Endothelial cell of umbilical vein (primary cell): ENCODE results near the gene ANKRD28.

ENCODE experiments used
- EZH2 ChIP-seq: IDR thresholded peaks from 2 replicates; pipeline ENCODE4 v1.6.1; 2012; ENCODE audit warnings: borderline replicate concordance, low read depth, mild to moderate bottlenecking, moderate library complexity, low read length, inconsistent platforms; ENCODE audit not compliant: severe bottlenecking
- GATA2 ChIP-seq: IDR thresholded peaks from 2 replicates; pipeline ENCODE4 v1.7.0; 2011; ENCODE audit warnings: low read depth, mild to moderate bottlenecking, moderate library complexity, mixed read lengths, low read length; ENCODE audit not compliant: insufficient read length, insufficient read depth
- POLR2A ChIP-seq: IDR thresholded peaks from 2 replicates; pipeline ENCODE4 v1.6.1; 2012; ENCODE audit warnings: low read depth, mild to moderate bottlenecking, control low read depth, low read length
- TF ChIP-seq, protein P1 (sequence below), 2 donors: IDR thresholded peaks; 1 replicate in 1 of 2; 2 replicates in 1 of 2; pipeline ENCODE4 v1.5.1; 2011; ENCODE audit warnings: low read length in 2 of 2, mild to moderate bottlenecking in 2 of 2, moderate library complexity in 2 of 2, control low read depth in 1 of 2, inconsistent platforms in 1 of 2, low read depth in 1 of 2; ENCODE audit not compliant: insufficient read depth in 1 of 2; ENCODE audit errors: extremely low read depth in 1 of 2

DNA sequence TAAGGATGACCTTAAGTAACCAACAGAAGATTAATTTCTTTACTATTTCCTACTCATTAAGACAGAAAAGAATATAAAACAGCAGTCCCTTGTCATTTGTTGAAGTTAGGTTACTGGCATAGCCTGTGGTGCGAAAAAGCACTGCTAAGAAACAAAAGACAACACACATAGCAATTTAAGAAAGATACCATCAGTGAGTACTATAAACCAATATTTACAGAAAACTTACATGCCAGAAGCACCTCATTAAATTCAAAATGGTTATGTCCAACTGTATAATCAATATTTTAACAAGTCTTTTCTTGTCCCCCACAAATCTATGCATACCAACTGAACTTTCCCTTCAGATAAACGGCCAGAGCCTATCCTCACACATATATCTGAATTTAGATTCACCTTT, 42.0 kb downstream of the ANKRD28 start:
- TF ChIP-seq POLR2A (no peak), GATA2 (no peak), EZH2 (no peak)
- TF ChIP-seq, protein P1, sequence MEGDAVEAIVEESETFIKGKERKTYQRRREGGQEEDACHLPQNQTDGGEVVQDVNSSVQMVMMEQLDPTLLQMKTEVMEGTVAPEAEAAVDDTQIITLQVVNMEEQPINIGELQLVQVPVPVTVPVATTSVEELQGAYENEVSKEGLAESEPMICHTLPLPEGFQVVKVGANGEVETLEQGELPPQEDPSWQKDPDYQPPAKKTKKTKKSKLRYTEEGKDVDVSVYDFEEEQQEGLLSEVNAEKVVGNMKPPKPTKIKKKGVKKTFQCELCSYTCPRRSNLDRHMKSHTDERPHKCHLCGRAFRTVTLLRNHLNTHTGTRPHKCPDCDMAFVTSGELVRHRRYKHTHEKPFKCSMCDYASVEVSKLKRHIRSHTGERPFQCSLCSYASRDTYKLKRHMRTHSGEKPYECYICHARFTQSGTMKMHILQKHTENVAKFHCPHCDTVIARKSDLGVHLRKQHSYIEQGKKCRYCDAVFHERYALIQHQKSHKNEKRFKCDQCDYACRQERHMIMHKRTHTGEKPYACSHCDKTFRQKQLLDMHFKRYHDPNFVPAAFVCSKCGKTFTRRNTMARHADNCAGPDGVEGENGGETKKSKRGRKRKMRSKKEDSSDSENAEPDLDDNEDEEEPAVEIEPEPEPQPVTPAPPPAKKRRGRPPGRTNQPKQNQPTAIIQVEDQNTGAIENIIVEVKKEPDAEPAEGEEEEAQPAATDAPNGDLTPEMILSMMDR (IDR thresholded peaks at IDR 0.05; ENCODE audit: extremely low read depth in 1 of 2, insufficient read depth in 1 of 2, low read depth in 1 of 2, low read length in 2 of 2), result no peak
